Caco-2 (cell line): ENCODE data around the gene CEP85L. TPM values are rescaled to one million over a fixed set of nuclear protein-coding genes. Genes with fewer than 3 reads are reported as not detected.

Experiments
- BruUV-seq: library from RNA; stranded (reverse); fragments of 400-500 nt; replicated peaks from 2 replicates; lab custom pipeline; 2021; lab: Mats Ljungman, UMichigan
- CTCF ChIA-PET: fragments of 300-600 bp; sonication (Branson Sonifier 250); formaldehyde crosslinking; loops from one replicate; lab custom pipeline; 2022; ENCODE audit warnings: antibody characterized with exemption; lab: Charles Lee
- POLR2A ChIA-PET: fragments of 300-600 bp; sonication (Branson Sonifier 250); formaldehyde crosslinking; loops from one replicate; lab custom pipeline; 2022; ENCODE audit warnings: antibody characterized with exemption; lab: Charles Lee
- DNase-seq, 2 experiments: peaks; one replicate each; pipeline versions ENCODE4 v3.0.0 to v3.0.0-alpha.2; 2020 to 2022
- H3K27me3 ChIP-seq: replicated peaks from 2 replicates; pipeline ENCODE4 v1.6.0; 2011; ENCODE audit warnings: low read length; ENCODE audit not compliant: control insufficient read depth, insufficient read depth
- H3K36me3 ChIP-seq: 2 replicates; pipeline ENCODE4 v1.5.1; 2011; ENCODE audit warnings: low read length; ENCODE audit not compliant: control insufficient read depth, insufficient read depth
- H3K4me1 ChIP-seq: fragments of 250-450 bp; sonication (Bioruptor Pico); 2 replicates; pipeline ENCODE4 v1.5.1; 2020; ENCODE audit warnings: mild to moderate bottlenecking
- H3K4me3 ChIP-seq: 2 replicates; pipeline ENCODE4 v1.5.1; 2011; ENCODE audit warnings: low read depth, mild to moderate bottlenecking, control low read depth, low read length
- H3K9me3 ChIP-seq: fragments of 250-450 bp; sonication (Bioruptor Pico); 2 replicates; pipeline ENCODE4 v1.5.1; 2020; ENCODE audit warnings: mild to moderate bottlenecking, moderate library complexity
- H3K27ac Mint-ChIP-seq: one replicate; pipeline ENCODE4 v1.8.0; 2022; ENCODE audit warnings: mixed read lengths; ENCODE audit not compliant: unreplicated experiment
- H3K27me3 Mint-ChIP-seq: one replicate; pipeline ENCODE4 v1.8.0; 2022; ENCODE audit warnings: mixed read lengths; ENCODE audit not compliant: insufficient read depth, unreplicated experiment
- H3K36me3 Mint-ChIP-seq: one replicate; pipeline ENCODE4 v1.8.0; 2022; ENCODE audit warnings: mild to moderate bottlenecking, mixed read lengths; ENCODE audit not compliant: insufficient read depth, unreplicated experiment
- H3K4me1 Mint-ChIP-seq: one replicate; pipeline ENCODE4 v1.8.0; 2022; ENCODE audit warnings: low read depth, mixed read lengths; ENCODE audit not compliant: unreplicated experiment
- H3K4me3 Mint-ChIP-seq: one replicate; pipeline ENCODE4 v1.8.0; 2022; ENCODE audit warnings: mild to moderate bottlenecking, moderate library complexity, mixed read lengths; ENCODE audit not compliant: unreplicated experiment
- H3K9me3 Mint-ChIP-seq: one replicate; pipeline ENCODE4 v1.8.0; 2022; ENCODE audit warnings: mixed read lengths; ENCODE audit not compliant: unreplicated experiment
- CTCF ChIP-seq, 2 experiments: fragments of 200-600 bp in 1 of 2; IDR thresholded peaks; 1 replicate in 1 of 2; 2 replicates in 1 of 2; pipeline versions ENCODE4 v1.5.1 to v1.8.0; 2011 to 2022; ENCODE audit warnings: antibody characterized with exemption in 1 of 2, control low read depth in 1 of 2, inconsistent platforms in 1 of 2, low read depth in 1 of 2, low read length in 1 of 2, mild to moderate bottlenecking in 1 of 2, moderate library complexity in 1 of 2; ENCODE audit not compliant: insufficient read depth in 1 of 2, severe bottlenecking in 1 of 2, unreplicated experiment in 1 of 2
- intact Hi-C: fragments of 100-400 bp; cut with micrococcal nuclease; formaldehyde crosslinking; loops from one replicate; pipeline ENCODE4 v1.10.0; 2022; ENCODE audit not compliant: unreplicated experiment
- total RNA-seq: library from RNA; stranded (reverse); gene quantifications from 2 replicates; pipeline ENCODE4 v1.2.3, GENCODE V29; 2022

CEP85L gene
- total RNA-seq, 1 experiment from 2014 or later = 0.29 TPM

- H3K27me3 Mint-ChIP-seq = no peaks in the 10 kb centered on the region
- CTCF ChIA-PET = no interaction called here
Observed at GRCh38 chr6:118567974-118568373, 83.4 kb downstream of the CEP85L start.

GRCh38 chr6:118565311-118565960, 86.0 kb downstream of the CEP85L start:
- no peaks in the 10 kb centered on the region for H3K27me3 ChIP-seq
- intact Hi-C loops = loop anchor here (1.0 to 5.0 kb wide), 4 partner anchors 15 to 237 kb away; no protein-coding TSS in a partner anchor
- Mint-ChIP-seq H3K27me3 (no peaks in the 10 kb centered on the region), H3K27ac (no peak overlapping the region), H3K9me3 (no peaks in the 10 kb centered on the region), H3K4me3 (no peak overlapping the region), H3K4me1 (no peaks in the 10 kb centered on the region), H3K36me3 (no peaks in the 10 kb centered on the region)
- H3K4me1 ChIP-seq = no peaks in the 10 kb centered on the region
- no peak overlapping the region for H3K4me3 ChIP-seq
- ChIA-PET POLR2A (interaction anchor here (0.5 kb wide), 1 partner anchor 332 kb away, joined by 3 read pairs; no protein-coding TSS in a partner anchor), CTCF (interaction anchor here (0.6 to 1.2 kb wide), 4 partner anchors 13 to 545 kb away, joined by 3 to 5 read pairs (median 3); no protein-coding TSS in a partner anchor)
- H3K36me3 ChIP-seq = no peaks in the 10 kb centered on the region
- peak; percentile 45 to 52 for TF ChIP-seq CTCF (IDR thresholded peaks at IDR 0.05; ENCODE audit: insufficient read depth in 1 of 2, low read depth in 1 of 2, low read length in 1 of 2, severe bottlenecking in 1 of 2, unreplicated experiment in 1 of 2)
- no TSS peak for BruUV-seq
- peak in 1 of 2 experiments; percentile 14 for DNase-seq
- no peaks in the 10 kb centered on the region for H3K9me3 ChIP-seq

More at GRCh38 chr6:118567974-118568373, 83.4 kb downstream of the CEP85L start:
- DNase-seq = no peak
- Mint-ChIP-seq H3K9me3 (no peaks in the 10 kb centered on the region), H3K4me1 (no peaks in the 10 kb centered on the region), H3K36me3 (no peaks in the 10 kb centered on the region), H3K4me3 (no peak overlapping the region), H3K27ac (no peak overlapping the region)
- Histone ChIP-seq H3K4me1 (no peaks in the 10 kb centered on the region), H3K27me3 (no peaks in the 10 kb centered on the region), H3K9me3 (no peaks in the 10 kb centered on the region), H3K36me3 (no peaks in the 10 kb centered on the region), H3K4me3 (no peak overlapping the region)
- intact Hi-C loops = loop anchor here (5.0 kb wide), 1 partner anchor 234 kb away; no protein-coding TSS in a partner anchor
- no TSS peak for BruUV-seq
- POLR2A ChIA-PET = no interaction called here
- no peak for TF ChIP-seq CTCF (IDR thresholded peaks at IDR 0.05; ENCODE audit: insufficient read depth in 1 of 2, low read depth in 1 of 2, low read length in 1 of 2, severe bottlenecking in 1 of 2, unreplicated experiment in 1 of 2)

- H3K4me1 ChIP-seq = no peaks in the 10 kb centered on the region
- H3K9me3 ChIP-seq = no peaks in the 10 kb centered on the region
- no peaks in the 10 kb centered on the region for H3K36me3 ChIP-seq
- DNase-seq = no peak
- H3K4me1 Mint-ChIP-seq = no peaks in the 10 kb centered on the region
- BruUV-seq = no TSS peak
- intact Hi-C loops = no loop called here
- TF ChIP-seq CTCF (IDR thresholded peaks at IDR 0.05; ENCODE audit: insufficient read depth in 1 of 2, low read depth in 1 of 2, low read length in 1 of 2, severe bottlenecking in 1 of 2, unreplicated experiment in 1 of 2) = no peak
- H3K27ac Mint-ChIP-seq = no peak overlapping the region
- H3K36me3 Mint-ChIP-seq = no peaks in the 10 kb centered on the region
- ChIA-PET POLR2A (no interaction called here), CTCF (no interaction called here)
- H3K9me3 Mint-ChIP-seq = no peaks in the 10 kb centered on the region
- H3K27me3 Mint-ChIP-seq = no peaks in the 10 kb centered on the region
- H3K27me3 ChIP-seq = no peaks in the 10 kb centered on the region
- H3K4me3 Mint-ChIP-seq = no peak overlapping the region
- H3K4me3 ChIP-seq = no peak overlapping the region
Observed at GRCh38 chr6:118562959-118563358, 88.4 kb downstream of the CEP85L start.
